BE2C (cell line): ENCODE measurements around the gene ZDHHC19.

Source experiments
- DNase-seq: peaks from one replicate; pipeline ENCODE4 v3.0.0-alpha.2; 2020
- H3K27me3 ChIP-seq: fragments of 250-450 bp; sonication (Bioruptor Pico); 2 replicates; pipeline ENCODE4 v1.5.1; 2020; ENCODE audit warnings: mild to moderate bottlenecking
- H3K36me3 ChIP-seq: fragments of 250-450 bp; sonication (Bioruptor Pico); 2 replicates; pipeline ENCODE4 v1.5.1; 2020; ENCODE audit warnings: mild to moderate bottlenecking
- H3K4me1 ChIP-seq: fragments of 250-450 bp; sonication (Bioruptor Pico); 2 replicates; pipeline ENCODE4 v1.5.1; 2020
- H3K4me3 ChIP-seq: 2 replicates; pipeline ENCODE4 v1.5.1; 2011; ENCODE audit warnings: low read depth, low read length
- H3K9me3 ChIP-seq: fragments of 250-450 bp; sonication (Bioruptor Pico); 2 replicates; pipeline ENCODE4 v1.5.1; 2020
- TF ChIP-seq, protein P1 (sequence below): IDR thresholded peaks from 2 replicates; pipeline ENCODE4 v1.5.1; 2012; ENCODE audit warnings: mild to moderate bottlenecking, low read depth, low read length

The ZDHHC19 gene

DNA sequence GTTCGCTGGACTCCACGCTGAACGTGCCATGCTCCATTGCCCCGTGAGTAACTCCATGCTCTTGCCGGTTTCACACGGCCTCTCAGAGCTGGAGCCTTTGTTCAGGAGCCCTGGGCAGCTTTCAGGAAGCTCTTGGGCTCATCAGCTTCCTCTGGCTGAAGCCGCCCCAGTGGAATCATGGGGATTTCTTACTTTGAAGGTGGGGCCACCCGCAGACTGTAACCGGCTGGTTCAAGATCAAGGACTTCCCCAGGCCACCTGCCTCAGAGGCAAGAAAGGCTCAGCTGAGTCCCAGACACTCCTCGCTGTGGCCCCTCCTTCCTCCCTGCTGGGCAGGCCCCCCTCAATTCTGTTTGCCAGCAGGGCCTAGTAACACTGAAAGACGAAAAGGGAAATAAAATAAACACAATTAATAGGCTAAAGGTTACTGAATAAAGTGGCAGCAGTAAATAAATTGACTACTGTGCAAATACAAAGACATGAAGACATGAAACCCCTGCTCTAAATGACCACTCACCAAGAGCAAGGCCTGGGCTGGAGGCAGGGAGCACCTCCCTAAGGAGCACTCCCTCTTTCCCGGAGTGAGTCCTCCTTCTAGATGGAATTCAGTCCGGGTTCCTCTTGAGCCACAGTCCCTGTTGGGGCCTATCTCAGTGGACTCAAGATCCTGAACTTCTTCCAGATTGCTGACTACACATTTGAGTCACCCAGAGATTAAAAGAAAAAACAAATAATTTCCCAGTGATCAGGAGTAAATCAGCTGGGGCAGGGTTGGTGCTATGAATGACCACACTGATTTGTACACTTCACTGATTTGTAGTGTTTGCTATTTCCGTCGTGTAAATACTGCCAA lies 51.0 kb downstream of the ZDHHC19 start:
- TF ChIP-seq, protein P1, sequence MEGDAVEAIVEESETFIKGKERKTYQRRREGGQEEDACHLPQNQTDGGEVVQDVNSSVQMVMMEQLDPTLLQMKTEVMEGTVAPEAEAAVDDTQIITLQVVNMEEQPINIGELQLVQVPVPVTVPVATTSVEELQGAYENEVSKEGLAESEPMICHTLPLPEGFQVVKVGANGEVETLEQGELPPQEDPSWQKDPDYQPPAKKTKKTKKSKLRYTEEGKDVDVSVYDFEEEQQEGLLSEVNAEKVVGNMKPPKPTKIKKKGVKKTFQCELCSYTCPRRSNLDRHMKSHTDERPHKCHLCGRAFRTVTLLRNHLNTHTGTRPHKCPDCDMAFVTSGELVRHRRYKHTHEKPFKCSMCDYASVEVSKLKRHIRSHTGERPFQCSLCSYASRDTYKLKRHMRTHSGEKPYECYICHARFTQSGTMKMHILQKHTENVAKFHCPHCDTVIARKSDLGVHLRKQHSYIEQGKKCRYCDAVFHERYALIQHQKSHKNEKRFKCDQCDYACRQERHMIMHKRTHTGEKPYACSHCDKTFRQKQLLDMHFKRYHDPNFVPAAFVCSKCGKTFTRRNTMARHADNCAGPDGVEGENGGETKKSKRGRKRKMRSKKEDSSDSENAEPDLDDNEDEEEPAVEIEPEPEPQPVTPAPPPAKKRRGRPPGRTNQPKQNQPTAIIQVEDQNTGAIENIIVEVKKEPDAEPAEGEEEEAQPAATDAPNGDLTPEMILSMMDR = no peak
- no peaks in the 10 kb centered on the region for H3K36me3 ChIP-seq
- H3K27me3 ChIP-seq = no peaks in the 10 kb centered on the region
- no peaks in the 10 kb centered on the region for H3K9me3 ChIP-seq
- peaks cover 3% of the 10 kb centered on the region for H3K4me1 ChIP-seq
- DNase-seq = no peak
- no peak overlapping the region for H3K4me3 ChIP-seq

DNA sequence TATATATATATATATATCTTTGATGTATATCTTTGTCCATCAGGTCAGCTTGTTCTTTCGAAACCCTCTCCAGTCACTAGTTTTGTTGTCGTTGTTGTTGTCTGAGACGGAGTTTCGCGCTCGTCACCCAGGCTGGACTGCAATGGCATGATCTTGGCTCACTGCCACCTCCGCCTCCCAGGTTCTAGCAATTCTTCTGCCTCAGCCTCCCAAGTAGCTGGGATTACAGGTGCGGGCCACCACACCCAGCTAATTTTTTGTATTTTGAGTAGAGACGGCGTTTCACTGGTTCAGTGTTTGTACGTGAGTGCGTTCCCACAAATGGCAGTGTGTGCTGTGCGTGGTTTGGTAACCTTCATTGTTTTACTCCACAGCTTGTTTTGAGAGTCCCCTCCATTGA lies 51.7 kb downstream of the ZDHHC19 start:
- H3K27me3 ChIP-seq = no peaks in the 10 kb centered on the region

DNA sequence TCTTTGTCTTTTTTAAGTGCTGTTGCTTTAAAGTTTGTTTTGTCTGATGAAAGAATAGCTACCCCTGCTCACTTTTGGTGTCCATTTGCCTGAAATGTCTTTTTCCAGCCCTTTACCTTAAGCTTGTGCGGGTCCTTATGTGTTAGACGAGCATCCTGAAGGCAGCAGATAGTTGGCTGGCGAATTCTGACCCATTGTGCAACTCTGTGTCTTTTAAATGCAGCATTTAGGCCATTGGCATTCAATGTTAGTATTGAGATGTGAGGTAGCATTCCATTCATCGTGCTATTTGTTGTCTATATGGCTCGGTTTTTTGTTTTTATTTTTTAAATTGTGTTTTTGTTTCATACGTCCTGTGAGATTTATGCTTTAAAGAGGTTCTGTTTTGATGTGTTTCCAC lies 55.0 kb downstream of the ZDHHC19 start:
- no peaks in the 10 kb centered on the region for H3K36me3 ChIP-seq
- H3K27me3 ChIP-seq = no peaks in the 10 kb centered on the region
- H3K9me3 ChIP-seq = no peaks in the 10 kb centered on the region; the same call in 1 of the 2 replicates
- DNase-seq = no peak
- TF ChIP-seq, protein P1 = no peak
- no peaks in the 10 kb centered on the region for H3K4me1 ChIP-seq
- H3K4me3 ChIP-seq = no peak overlapping the region

More for the DNA sequence above, 51.7 kb downstream of the ZDHHC19 start:
- Histone ChIP-seq H3K4me1 (peaks cover 2% of the 10 kb centered on the region), H3K36me3 (no peaks in the 10 kb centered on the region), H3K4me3 (no peak overlapping the region), H3K9me3 (no peaks in the 10 kb centered on the region)
- TF ChIP-seq, protein P1 = no peak
- DNase-seq = no peak

DNA sequence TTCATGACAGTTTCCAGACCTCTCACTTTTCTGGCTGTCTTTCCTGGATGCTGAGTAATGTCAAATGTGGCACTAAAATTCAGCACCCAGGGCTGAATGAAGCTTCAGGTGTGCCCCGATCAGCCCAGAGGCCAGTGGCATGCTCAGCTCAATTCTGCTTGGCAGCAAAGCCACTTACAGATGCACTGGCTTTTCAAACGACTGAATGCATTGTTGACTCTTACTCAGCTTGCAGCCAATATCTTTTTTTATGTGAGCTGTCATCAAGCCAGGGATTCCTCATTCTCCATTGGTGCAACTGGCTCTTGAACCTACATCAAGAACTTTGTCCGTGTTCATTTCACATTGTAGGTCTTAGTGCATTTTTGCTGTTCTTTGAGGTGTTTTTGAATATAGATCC lies 60.7 kb downstream of the ZDHHC19 start:
- TF ChIP-seq, protein P1 = no peak
- Histone ChIP-seq H3K27me3 (no peaks in the 10 kb centered on the region), H3K9me3 (no peaks in the 10 kb centered on the region; the same call in 1 of the 2 replicates), H3K4me1 (no peaks in the 10 kb centered on the region), H3K4me3 (no peak overlapping the region), H3K36me3 (no peaks in the 10 kb centered on the region)
- no peak for DNase-seq

DNA sequence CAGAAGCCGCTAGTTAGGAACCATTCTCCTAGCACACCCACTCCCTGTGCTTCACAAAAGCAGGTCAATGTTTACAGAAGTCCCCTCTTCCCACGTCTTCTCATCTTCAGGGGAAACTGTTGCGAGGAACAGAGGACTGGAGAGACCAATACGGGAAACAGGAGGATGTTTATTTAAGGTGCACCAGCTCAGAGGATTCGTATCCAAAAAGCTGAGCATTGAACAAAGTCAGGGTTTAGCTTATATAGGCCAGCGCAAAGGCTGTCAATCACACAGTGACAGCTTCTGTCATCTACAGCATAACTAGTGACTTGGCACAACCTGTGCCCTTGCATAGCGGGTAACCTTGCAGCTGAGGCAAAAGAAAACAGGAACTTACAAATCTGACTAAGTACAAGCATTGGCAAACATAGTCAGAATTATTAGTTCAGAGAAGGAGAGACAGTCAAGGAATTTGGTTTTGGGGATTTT lies 61.3 kb downstream of the ZDHHC19 start:
- H3K36me3 ChIP-seq = no peaks in the 10 kb centered on the region
- DNase-seq = no peak
- no peaks in the 10 kb centered on the region; the same call in 1 of the 2 replicates for H3K9me3 ChIP-seq
- H3K4me1 ChIP-seq = no peaks in the 10 kb centered on the region
- no peak overlapping the region for H3K4me3 ChIP-seq
- H3K27me3 ChIP-seq = no peaks in the 10 kb centered on the region
- TF ChIP-seq, protein P1 = no peak

DNA sequence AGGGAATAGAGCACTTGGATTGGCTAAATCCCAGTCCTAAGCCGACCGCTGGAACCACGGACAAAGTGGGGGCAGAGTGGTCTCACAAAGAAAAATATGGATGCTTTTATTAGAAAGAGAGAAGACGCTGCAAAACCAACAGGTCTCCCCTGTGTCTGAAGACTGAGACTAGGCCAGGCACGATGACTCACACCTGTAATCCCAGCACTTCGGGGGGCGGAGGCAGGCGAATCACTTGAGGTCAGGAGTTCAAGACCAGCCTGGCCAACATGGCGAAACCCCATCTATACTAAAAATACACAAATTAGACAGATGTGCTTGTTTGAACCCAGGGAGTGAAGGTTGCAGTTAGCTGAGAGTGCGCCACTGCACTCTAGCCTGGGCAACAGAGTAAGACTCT lies 61.8 kb downstream of the ZDHHC19 start:
- H3K36me3 ChIP-seq = no peaks in the 10 kb centered on the region
- no peak overlapping the region for H3K4me3 ChIP-seq
- no peaks in the 10 kb centered on the region; the same call in 1 of the 2 replicates for H3K9me3 ChIP-seq
- no peaks in the 10 kb centered on the region for H3K27me3 ChIP-seq
- DNase-seq = no peak
- TF ChIP-seq, protein P1 = no peak
- H3K4me1 ChIP-seq = no peaks in the 10 kb centered on the region
